ENCODE data around the gene HSD11B1. TPM values are rescaled to one million over a fixed set of nuclear protein-coding genes. Genes with fewer than 3 reads are reported as not detected.

Gene HSD11B1
- total RNA-seq (10 to 100 TPM; 17.6 to 18.0 TPM), polyA plus RNA-seq (ENCODE audit: insufficient read depth, low read depth, low replicate concordance) (19.5 TPM)
- long read RNA-seq, donor 1, result 0 reads
- long read RNA-seq, donor 2, result 0 reads

DNA sequence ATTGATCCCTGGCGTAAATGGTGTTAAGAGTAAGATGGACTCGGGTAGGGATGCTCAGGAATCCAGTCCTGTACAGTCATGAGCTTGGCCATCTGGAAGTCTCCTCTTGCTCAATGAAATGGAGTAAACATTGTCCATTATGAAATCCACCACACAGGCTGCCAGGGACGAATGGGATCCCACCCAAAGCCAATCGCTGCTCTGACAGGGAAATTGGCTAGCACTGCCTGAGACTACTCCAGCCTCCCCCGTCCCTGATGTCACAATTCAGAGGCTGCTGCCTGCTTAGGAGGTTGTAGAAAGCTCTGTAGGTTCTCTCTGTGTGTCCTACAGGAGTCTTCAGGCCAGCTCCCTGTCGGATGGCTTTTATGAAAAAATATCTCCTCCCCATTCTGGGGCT, at the start of gene HSD11B1:
HSD11B1 (plus strand) TSS at position 263 of the 400 bp plus-strand sequence; CDS start at position 360, 97 bp downstream.
- TF ChIP-seq, protein P1, sequence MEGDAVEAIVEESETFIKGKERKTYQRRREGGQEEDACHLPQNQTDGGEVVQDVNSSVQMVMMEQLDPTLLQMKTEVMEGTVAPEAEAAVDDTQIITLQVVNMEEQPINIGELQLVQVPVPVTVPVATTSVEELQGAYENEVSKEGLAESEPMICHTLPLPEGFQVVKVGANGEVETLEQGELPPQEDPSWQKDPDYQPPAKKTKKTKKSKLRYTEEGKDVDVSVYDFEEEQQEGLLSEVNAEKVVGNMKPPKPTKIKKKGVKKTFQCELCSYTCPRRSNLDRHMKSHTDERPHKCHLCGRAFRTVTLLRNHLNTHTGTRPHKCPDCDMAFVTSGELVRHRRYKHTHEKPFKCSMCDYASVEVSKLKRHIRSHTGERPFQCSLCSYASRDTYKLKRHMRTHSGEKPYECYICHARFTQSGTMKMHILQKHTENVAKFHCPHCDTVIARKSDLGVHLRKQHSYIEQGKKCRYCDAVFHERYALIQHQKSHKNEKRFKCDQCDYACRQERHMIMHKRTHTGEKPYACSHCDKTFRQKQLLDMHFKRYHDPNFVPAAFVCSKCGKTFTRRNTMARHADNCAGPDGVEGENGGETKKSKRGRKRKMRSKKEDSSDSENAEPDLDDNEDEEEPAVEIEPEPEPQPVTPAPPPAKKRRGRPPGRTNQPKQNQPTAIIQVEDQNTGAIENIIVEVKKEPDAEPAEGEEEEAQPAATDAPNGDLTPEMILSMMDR (IDR thresholded peaks at IDR 0.05), result no peak
- TF ChIP-seq POLR2A (IDR thresholded peaks at IDR 0.05), result no peak
- intact Hi-C loops (cut with DNase I; ENCODE audit: low total_unique reads), result no loop called here
- Histone ChIP-seq H3K4me1 (peaks cover 9% of the 10 kb centered on the region), H3K9me3 (no peaks in the 10 kb centered on the region), H3K36me3 (ENCODE audit: low read depth, missing control alignments) (no peaks in the 10 kb centered on the region), H3K27me3 (no peaks in the 10 kb centered on the region), H3K4me3 (no peak within 1 kb of the TSS), H3K27ac (no peak within 1 kb of the TSS)
- WGBS, 2 donors, result 71 to 72% methylated on average over 6 of the region's 6 CpGs
- peak; percentile 66 for DNase-seq

DNA sequence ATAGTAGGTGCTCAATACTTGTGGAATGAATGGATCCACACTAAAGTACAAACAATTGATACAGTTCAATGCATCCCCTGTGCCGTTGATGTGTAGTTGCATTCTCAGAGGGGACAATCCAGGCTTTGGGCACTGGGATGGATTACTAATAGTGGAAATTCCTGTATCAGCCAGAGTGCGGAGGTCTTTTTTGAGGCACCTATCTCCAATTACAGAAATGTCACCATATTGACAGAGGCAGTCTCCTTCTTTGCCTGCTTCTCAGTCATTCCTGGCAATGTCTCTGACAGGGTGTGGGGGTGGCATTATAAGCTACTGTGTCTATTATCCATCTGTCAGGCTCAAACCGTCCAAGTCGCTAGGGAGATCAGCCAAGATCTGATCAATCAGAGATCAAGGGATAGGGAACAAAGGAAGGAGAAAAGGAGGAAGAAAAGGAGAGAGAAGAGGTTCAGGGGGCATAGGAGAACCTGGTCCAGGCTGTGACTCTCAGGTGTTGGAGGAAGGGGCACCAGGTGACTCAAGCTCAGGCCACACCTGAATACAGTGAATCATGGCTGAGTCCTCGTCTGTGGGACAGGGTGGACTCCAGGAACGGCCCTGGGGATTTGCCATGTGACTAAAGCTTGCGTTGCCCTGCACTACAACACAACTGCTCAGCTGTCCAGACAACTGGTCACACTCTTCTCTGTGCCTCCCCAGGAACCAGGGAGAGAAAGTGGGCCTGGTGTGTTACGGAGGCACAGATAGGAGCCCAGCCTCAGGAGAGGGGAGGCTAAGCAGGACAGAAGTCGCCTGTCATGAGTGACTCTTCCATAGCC, 49.0 kb upstream of the HSD11B1 start:
- Histone ChIP-seq H3K4me3 (no peak overlapping the region), H3K4me1 (peaks cover 9% of the 10 kb centered on the region), H3K36me3 (ENCODE audit: low read depth, missing control alignments) (no peaks in the 10 kb centered on the region), H3K27ac (no peak overlapping the region), H3K9me3 (no peaks in the 10 kb centered on the region), H3K27me3 (no peaks in the 10 kb centered on the region)
- intact Hi-C loops (cut with DNase I; ENCODE audit: low total_unique reads), result no loop called here
- DNase-seq, result no peak
- WGBS, 2 donors, result 81 to 90% methylated on average over 9 of the region's 9 CpGs
- TF ChIP-seq, protein P1 (IDR thresholded peaks at IDR 0.05), result no peak
- TF ChIP-seq POLR2A (IDR thresholded peaks at IDR 0.05), result no peak

DNA sequence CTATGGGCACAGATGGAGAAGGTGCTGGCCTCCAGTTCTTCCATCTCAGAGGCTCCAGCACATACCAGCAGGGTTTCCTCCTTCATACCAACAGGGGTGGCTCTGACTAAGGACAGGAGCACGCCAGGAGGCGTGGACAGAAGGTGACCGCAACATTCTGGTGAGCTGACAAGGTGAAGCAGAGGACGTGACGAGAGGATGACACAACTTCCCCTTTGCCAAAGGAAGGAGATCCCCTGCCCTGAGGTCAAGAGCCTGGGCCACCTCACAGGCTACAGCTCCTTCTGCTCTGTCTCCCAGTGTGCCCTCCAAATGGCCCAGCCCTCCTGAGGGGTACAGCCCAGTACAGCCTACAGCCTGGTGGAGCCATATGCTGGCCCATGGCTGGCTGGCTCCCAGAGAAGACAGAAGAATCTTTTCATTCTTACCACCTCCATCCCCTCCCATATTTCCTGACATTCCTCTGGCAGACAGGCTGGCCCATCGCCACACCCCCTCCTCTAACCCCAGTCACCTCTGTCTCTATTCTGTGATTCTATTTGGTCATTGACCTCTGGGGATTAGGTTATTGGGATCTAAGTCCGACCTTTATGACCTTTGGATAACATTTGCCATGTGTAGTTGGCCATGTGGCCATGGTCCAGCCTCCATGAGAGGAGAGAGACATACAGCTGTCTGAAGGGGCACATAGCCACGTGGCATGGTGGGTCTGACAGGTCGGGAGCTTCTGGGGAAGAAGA, 47.3 kb upstream of the HSD11B1 start:
- peaks cover 9% of the 10 kb centered on the region for H3K4me1 ChIP-seq
- intact Hi-C loops (cut with DNase I; ENCODE audit: low total_unique reads), result no loop called here
- no peak for DNase-seq
- no peaks in the 10 kb centered on the region for H3K27me3 ChIP-seq
- 88 to 95% methylated on average over 9 of the region's 9 CpGs for WGBS, 2 donors
- TF ChIP-seq POLR2A (IDR thresholded peaks at IDR 0.05), result no peak
- TF ChIP-seq, protein P1 (IDR thresholded peaks at IDR 0.05), result no peak
- no peaks in the 10 kb centered on the region for H3K9me3 ChIP-seq
- H3K36me3 ChIP-seq (ENCODE audit: low read depth, missing control alignments), result no peaks in the 10 kb centered on the region
- H3K4me3 ChIP-seq, result no peak overlapping the region
- H3K27ac ChIP-seq, result no peak overlapping the region

DNA sequence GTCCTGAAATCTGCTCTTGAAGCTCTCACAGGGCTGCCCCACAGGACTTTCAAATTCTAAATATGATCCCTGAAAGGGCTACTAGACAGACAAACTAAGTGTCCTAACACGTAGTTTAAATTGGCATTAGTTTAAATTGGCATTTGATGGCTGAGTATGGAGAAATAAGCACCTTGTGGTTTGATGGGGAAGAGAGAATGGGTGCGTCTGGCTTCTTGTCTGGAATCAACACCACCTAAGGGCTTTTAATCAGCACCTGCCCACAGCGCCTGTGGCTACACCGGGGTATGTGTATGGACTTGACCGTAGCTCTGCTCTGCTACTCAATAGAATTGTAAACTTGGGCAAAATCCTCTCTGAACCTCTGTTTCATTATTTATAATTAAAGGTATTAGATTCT, 46.7 kb upstream of the HSD11B1 start:
- Histone ChIP-seq H3K27me3 (no peaks in the 10 kb centered on the region), H3K4me1 (peaks cover 5% of the 10 kb centered on the region), H3K36me3 (ENCODE audit: low read depth, missing control alignments) (no peaks in the 10 kb centered on the region), H3K4me3 (no peak overlapping the region), H3K27ac (no peak overlapping the region), H3K9me3 (no peaks in the 10 kb centered on the region)
- WGBS, 2 donors, result 95 to 96% methylated on average over 5 of the region's 5 CpGs
- intact Hi-C loops (cut with DNase I; ENCODE audit: low total_unique reads), result no loop called here
- DNase-seq, result no peak
- TF ChIP-seq, protein P1 (IDR thresholded peaks at IDR 0.05), result no peak
- TF ChIP-seq POLR2A (IDR thresholded peaks at IDR 0.05), result no peak

Data from testis (tissue), 5 donors.